Gastroesophageal sphincter (tissue), 3 donors: ENCODE data around the gene ZNF157.

ENCODE experiments used
- CTCF ChIP-seq, 4 experiments: fragments of 200-600 bp in 2 of 4; fragments of 450-650 bp in 2 of 4; sonication (generic) in 1 of 4; IDR thresholded peaks; one replicate each; pipeline ENCODE4 v1.5.1; 2017 to 2019; ENCODE audit warnings: antibody characterized with exemption in 4 of 4, mild to moderate bottlenecking in 2 of 4, moderate library complexity in 2 of 4
- POLR2AphosphoS5 ChIP-seq: sonication (generic); formaldehyde crosslinking; IDR thresholded peaks from one replicate; pipeline ENCODE4 v1.6.1; 2017; ENCODE audit warnings: antibody characterized with exemption

- TF ChIP-seq CTCF (IDR thresholded peaks at IDR 0.05), result no peak
- TF ChIP-seq POLR2AphosphoS5, result no peak
These were observed 76.6 kb downstream of the ZNF157 start for GRCh38 chrX:47446971-47447370.
